Osteocyte (in vitro differentiated cells): ENCODE data around the gene EHMT1. TPM values are rescaled to one million over a fixed set of nuclear protein-coding genes. Genes with fewer than 3 reads are reported as not detected.
A peak's percentile ranks its signal among the peaks of the same experiment; 100 is the strongest.

Experiments used
- DNase-seq: peaks from one replicate; pipeline ENCODE4 v3.0.0; 2021; ENCODE audit warnings: mixed read lengths; ENCODE audit not compliant: unreplicated experiment; ENCODE audit errors: extremely low spot score
- H3K27ac Mint-ChIP-seq: one replicate; pipeline ENCODE4 v1.8.0; 2021; ENCODE audit warnings: mild to moderate bottlenecking, mixed read lengths; ENCODE audit not compliant: unreplicated experiment
- H3K27me3 Mint-ChIP-seq: one replicate; pipeline ENCODE4 v1.8.0; 2021; ENCODE audit warnings: mixed read lengths; ENCODE audit not compliant: unreplicated experiment
- H3K36me3 Mint-ChIP-seq: one replicate; pipeline ENCODE4 v1.8.0; 2021; ENCODE audit warnings: mixed read lengths; ENCODE audit not compliant: unreplicated experiment
- H3K4me1 Mint-ChIP-seq: one replicate; pipeline ENCODE4 v1.8.0; 2021; ENCODE audit warnings: mixed read lengths; ENCODE audit not compliant: unreplicated experiment
- H3K4me3 Mint-ChIP-seq: one replicate; pipeline ENCODE4 v1.8.0; 2021; ENCODE audit warnings: mild to moderate bottlenecking, moderate library complexity, mixed read lengths; ENCODE audit not compliant: unreplicated experiment
- H3K9me3 Mint-ChIP-seq: one replicate; pipeline ENCODE4 v1.8.0; 2021; ENCODE audit warnings: mixed read lengths; ENCODE audit not compliant: unreplicated experiment
- CTCF ChIP-seq: fragments of 200-600 bp; sonication (generic); IDR thresholded peaks from 2 replicates; pipeline ENCODE4 v1.5.0; 2021; ENCODE audit warnings: antibody characterized with exemption, mild to moderate bottlenecking, moderate library complexity
- total RNA-seq: library from RNA; stranded (reverse); gene quantifications from 2 replicates; pipeline ENCODE4 v1.2.1, GENCODE V29; 2021

EHMT1 gene
- total RNA-seq, 1 donor from 2014 or later: 88.6 TPM

GRCh38 chr9:137755261-137755927, 136.6 kb downstream of the EHMT1 start:
- Mint-ChIP-seq H3K36me3 (peaks cover 64% of the 10 kb centered on the region), H3K27ac (no peak overlapping the region), H3K4me1 (peaks cover 9% of the 10 kb centered on the region), H3K27me3 (no peaks in the 10 kb centered on the region), H3K9me3 (peaks cover 8% of the 10 kb centered on the region), H3K4me3 (no peak overlapping the region)
- TF ChIP-seq CTCF: no peak
- DNase-seq: no peak

GRCh38 chr9:137756045-137756744, 137.4 kb downstream of the EHMT1 start:
- DNase-seq: no peak
- H3K9me3 Mint-ChIP-seq: peaks cover 8% of the 10 kb centered on the region
- no peak overlapping the region for H3K4me3 Mint-ChIP-seq
- TF ChIP-seq CTCF: no peak
- no peak overlapping the region for H3K27ac Mint-ChIP-seq
- H3K36me3 Mint-ChIP-seq: peaks cover 64% of the 10 kb centered on the region
- H3K4me1 Mint-ChIP-seq: peaks cover 9% of the 10 kb centered on the region
- no peaks in the 10 kb centered on the region for H3K27me3 Mint-ChIP-seq

- H3K27me3 Mint-ChIP-seq: no peaks in the 10 kb centered on the region
- no peak overlapping the region for H3K27ac Mint-ChIP-seq
- no peak overlapping the region for H3K4me3 Mint-ChIP-seq
- peaks cover 9% of the 10 kb centered on the region for H3K4me1 Mint-ChIP-seq
- no peak for TF ChIP-seq CTCF
- DNase-seq: no peak
- H3K36me3 Mint-ChIP-seq: peaks cover 61% of the 10 kb centered on the region
- peaks cover 8% of the 10 kb centered on the region for H3K9me3 Mint-ChIP-seq
Measured at GRCh38 chr9:137757139-137757538, 138.3 kb downstream of the EHMT1 start.

GRCh38 chr9:137757613-137758029, 138.8 kb downstream of the EHMT1 start:
- peak overlapping the region; percentile 38 for H3K27ac Mint-ChIP-seq
- peaks cover 8% of the 10 kb centered on the region for H3K9me3 Mint-ChIP-seq
- no peaks in the 10 kb centered on the region for H3K27me3 Mint-ChIP-seq
- peaks cover 9% of the 10 kb centered on the region for H3K4me1 Mint-ChIP-seq
- no peak overlapping the region for H3K4me3 Mint-ChIP-seq
- H3K36me3 Mint-ChIP-seq: peaks cover 60% of the 10 kb centered on the region
- TF ChIP-seq CTCF: no peak
- no peak for DNase-seq

GRCh38 chr9:137758067-137758466, 139.3 kb downstream of the EHMT1 start:
- H3K36me3 Mint-ChIP-seq: peaks cover 60% of the 10 kb centered on the region
- H3K4me1 Mint-ChIP-seq: peaks cover 9% of the 10 kb centered on the region
- H3K27ac Mint-ChIP-seq: peak overlapping the region; percentile 38
- H3K9me3 Mint-ChIP-seq: peaks cover 8% of the 10 kb centered on the region
- no peak for DNase-seq
- TF ChIP-seq CTCF: no peak
- H3K27me3 Mint-ChIP-seq: no peaks in the 10 kb centered on the region
- no peak overlapping the region for H3K4me3 Mint-ChIP-seq
